KMS-11 (cell line): ENCODE measurements around the gene TERT.

Source experiments
- H2AFZ ChIP-seq: fragments of 200-600 bp; sonication (generic); 2 replicates; pipeline ENCODE4 v1.6.1; 2016; ENCODE audit warnings: antibody characterized with exemption, mixed run types, low read depth
- H3K27ac ChIP-seq: fragments of 200-600 bp; sonication (generic); 2 replicates; pipeline ENCODE4 v1.6.1; 2016; ENCODE audit warnings: mild to moderate bottlenecking, mixed run types
- H3K27me3 ChIP-seq: fragments of 200-600 bp; sonication (generic); 2 replicates; pipeline ENCODE4 v1.6.1; 2017; ENCODE audit warnings: mild to moderate bottlenecking, low read depth, mixed run types, moderate library complexity; ENCODE audit not compliant: insufficient read depth
- H3K36me3 ChIP-seq: fragments of 200-600 bp; sonication (generic); 2 replicates; pipeline ENCODE4 v1.6.1; 2017; ENCODE audit warnings: mild to moderate bottlenecking, mixed run types; ENCODE audit not compliant: insufficient read depth
- H3K4me1 ChIP-seq: fragments of 200-600 bp; sonication (generic); 2 replicates; pipeline ENCODE4 v1.6.1; 2016; ENCODE audit warnings: mild to moderate bottlenecking, low read depth, mixed run types; ENCODE audit not compliant: poor library complexity, severe bottlenecking
- H3K4me2 ChIP-seq: fragments of 200-600 bp; sonication (generic); 2 replicates; pipeline ENCODE4 v1.7.0; 2016; ENCODE audit warnings: mild to moderate bottlenecking, mixed run types
- H3K4me3 ChIP-seq: fragments of 200-600 bp; sonication (generic); IDR thresholded peaks from 2 replicates; pipeline ENCODE4 v1.6.1; 2017; ENCODE audit warnings: low read depth, low read length, mixed read lengths; ENCODE audit not compliant: insufficient read depth
- H3K79me2 ChIP-seq: fragments of 200-600 bp; sonication (generic); 2 replicates; pipeline ENCODE4 v1.6.1; 2016; ENCODE audit warnings: low read depth, mixed run types; ENCODE audit not compliant: insufficient read depth
- H3K9ac ChIP-seq: fragments of 200-600 bp; sonication (generic); 2 replicates; pipeline ENCODE4 v1.6.1; 2016; ENCODE audit warnings: mild to moderate bottlenecking, mixed run types
- H4K20me1 ChIP-seq: fragments of 200-600 bp; sonication (generic); 2 replicates; pipeline ENCODE4 v1.6.1; 2016; ENCODE audit warnings: mild to moderate bottlenecking, mixed run types; ENCODE audit not compliant: insufficient read depth
- CTCF ChIP-seq: fragments of 200-600 bp; sonication (generic); conservative IDR thresholded peaks from 2 replicates; pipeline ENCODE4 v1.6.1; 2017; ENCODE audit warnings: low read depth, mild to moderate bottlenecking, antibody characterized with exemption, low read length, moderate library complexity, mixed read lengths

Gene TERT

GRCh38 chr5:1281038-1281882 lies 13.6 kb downstream of the TERT start:
- Histone ChIP-seq H3K4me1 (no peaks in the 10 kb centered on the region), H4K20me1 (no peaks in the 10 kb centered on the region), H2AFZ (no peak overlapping the region), H3K27me3 (no peaks in the 10 kb centered on the region), H3K9ac (no peak overlapping the region), H3K4me3 (no peak overlapping the region), H3K27ac (no peak overlapping the region), H3K4me2 (no peak overlapping the region), H3K36me3 (0 out of 2 replicates have a peak, but pooled peaks cover 4% of the 10 kb centered on the region), H3K79me2 (no peaks in the 10 kb centered on the region)
- no peak for TF ChIP-seq CTCF

GRCh38 chr5:1280177-1281037 lies 14.5 kb downstream of the TERT start:
- Histone ChIP-seq H3K79me2 (no peaks in the 10 kb centered on the region), H3K4me2 (no peak overlapping the region), H3K36me3 (0 out of 2 replicates have a peak, but pooled peaks cover 4% of the 10 kb centered on the region), H3K4me1 (no peaks in the 10 kb centered on the region), H3K4me3 (no peak overlapping the region), H3K27me3 (no peaks in the 10 kb centered on the region), H4K20me1 (no peaks in the 10 kb centered on the region), H3K27ac (no peak overlapping the region), H2AFZ (no peak overlapping the region), H3K9ac (no peak overlapping the region)
- TF ChIP-seq CTCF: no peak

GRCh38 chr5:1279443-1280151 lies 15.3 kb downstream of the TERT start:
- no peak overlapping the region for H3K4me3 ChIP-seq
- H3K9ac ChIP-seq: no peak overlapping the region
- 0 out of 2 replicates have a peak, but pooled peaks cover 4% of the 10 kb centered on the region for H3K36me3 ChIP-seq
- no peaks in the 10 kb centered on the region for H3K27me3 ChIP-seq
- no peak for TF ChIP-seq CTCF
- no peak overlapping the region for H3K27ac ChIP-seq
- H2AFZ ChIP-seq: no peak overlapping the region
- H3K4me2 ChIP-seq: no peak overlapping the region
- H3K4me1 ChIP-seq: no peaks in the 10 kb centered on the region
- H4K20me1 ChIP-seq: no peaks in the 10 kb centered on the region
- H3K79me2 ChIP-seq: no peaks in the 10 kb centered on the region

GRCh38 chr5:1278656-1279442 lies 16.0 kb downstream of the TERT start:
- no peak overlapping the region for H3K4me2 ChIP-seq
- no peak overlapping the region for H3K9ac ChIP-seq
- no peak overlapping the region for H3K27ac ChIP-seq
- H3K36me3 ChIP-seq: 0 out of 2 replicates have a peak, but pooled peaks cover 4% of the 10 kb centered on the region
- H3K4me3 ChIP-seq: no peak overlapping the region
- TF ChIP-seq CTCF: no peak
- no peaks in the 10 kb centered on the region for H3K27me3 ChIP-seq
- H3K4me1 ChIP-seq: no peaks in the 10 kb centered on the region
- no peak overlapping the region for H2AFZ ChIP-seq
- no peaks in the 10 kb centered on the region for H3K79me2 ChIP-seq
- no peaks in the 10 kb centered on the region for H4K20me1 ChIP-seq
